Upper lobe of left lung (tissue), 6 donors: ENCODE measurements around the gene CLNK. TPM values are rescaled to one million over a fixed set of nuclear protein-coding genes. Genes with fewer than 3 reads are reported as not detected.

ENCODE experiments used
- ATAC-seq, 2 donors: fragments of 200-7000 bp; cut with Tn5 transposase; one replicate each; pipeline ENCODE4 v1.9.1; 2022; ENCODE audit warnings: mild to moderate bottlenecking in 2 of 2, moderate library complexity in 2 of 2; ENCODE audit not compliant: low FRiP score in 2 of 2
- DNase-seq, 2 donors: peaks; one replicate each; pipeline ENCODE4 v3.0.0-alpha.2; 2019 to 2020
- H3K27ac ChIP-seq, 4 donors: fragments of 200-600 bp; sonication (generic); one replicate each; pipeline ENCODE4 v1.5.1; 2016 to 2019
- H3K27me3 ChIP-seq, 4 donors: fragments of 200-600 bp; sonication (generic); one replicate each; pipeline ENCODE4 v1.5.1; 2017 to 2019
- H3K36me3 ChIP-seq, 4 donors: fragments of 200-600 bp; sonication (generic); one replicate each; pipeline ENCODE4 v1.5.1; 2016 to 2019
- H3K4me1 ChIP-seq, 4 donors: fragments of 200-600 bp; sonication (generic); one replicate each; pipeline ENCODE4 v1.5.1; 2018 to 2019
- H3K4me3 ChIP-seq, 4 donors: fragments of 200-600 bp; sonication (generic); one replicate each; pipeline ENCODE4 v1.5.1; 2017 to 2019; ENCODE audit warnings: mild to moderate bottlenecking in 2 of 4, moderate library complexity in 1 of 4
- H3K9me3 ChIP-seq, 4 donors: fragments of 200-600 bp; sonication (generic); one replicate each; pipeline ENCODE4 v1.5.1; 2018 to 2019
- EP300 ChIP-seq, 4 donors: sonication (generic); formaldehyde crosslinking; IDR thresholded peaks; one replicate each; pipeline ENCODE4 v1.5.1; 2017; ENCODE audit warnings: antibody characterized with exemption in 4 of 4, control low read depth in 2 of 4
- POLR2A ChIP-seq, 4 donors: fragments of 450-650 bp; IDR thresholded peaks; one replicate each; pipeline ENCODE4 v1.5.1; 2016 to 2017; ENCODE audit warnings: antibody characterized with exemption in 4 of 4, mild to moderate bottlenecking in 2 of 4
- POLR2AphosphoS5 ChIP-seq, 2 donors: sonication (generic); formaldehyde crosslinking; IDR thresholded peaks; one replicate each; pipeline ENCODE4 v1.5.1; 2017; ENCODE audit warnings: antibody characterized with exemption in 2 of 2
- WGBS, 2 donors: methylation state at CpG; one replicate each; pipeline ENCODE4 v1.1.5; 2017 to 2018; 5-methylcytosine and 5-hydroxymethylcytosine counted together
- total RNA-seq, 6 donors: library from RNA; depleted of rRNA in 4 of 6; stranded (reverse); fragments of >200 nt in 4 of 6; gene quantifications; one replicate each; pipeline versions ENCODE4 v1.1.0 to v1.2.1, GENCODE V29; 2016 to 2021
- TF ChIP-seq, protein P1 (sequence below), 6 experiments: fragments of 450-650 bp in 4 of 6; fragments of 200-600 bp in 2 of 6; sonication (generic) in 2 of 6; IDR thresholded peaks; one replicate each; pipeline ENCODE4 v1.5.1; 2016 to 2019; ENCODE audit warnings: antibody characterized with exemption in 6 of 6
- donor health status: DM: no; HTN: no; CAD: no; lungs with moderate emphysema.
- donor health status: DM: no; HTN: yes; CAD: no; lungs with severe emphysema.

The CLNK gene
- total RNA-seq, 6 donors from 2014 or later: 0.14 to 0.69 (median 0.20) TPM; not detected in 3

GRCh38 chr4:10690185-10690907 lies 5.8 kb upstream of the CLNK start:
- ATAC-seq: no peak
- no peak overlapping the region for H3K27ac ChIP-seq
- H3K27me3 ChIP-seq: no peaks in the 10 kb centered on the region
- DNase-seq: no peak
- H3K36me3 ChIP-seq: no peaks in the 10 kb centered on the region
- no peaks in the 10 kb centered on the region for H3K9me3 ChIP-seq
- 76 to 90% methylated on average over 8 of the region's 8 CpGs for WGBS, 2 donors
- TF ChIP-seq EP300 (IDR thresholded peaks at IDR 0.05) (no peak), POLR2AphosphoS5 (IDR thresholded peaks at IDR 0.05) (no peak), POLR2A (IDR thresholded peaks at IDR 0.05) (no peak)
- TF ChIP-seq, protein P1, sequence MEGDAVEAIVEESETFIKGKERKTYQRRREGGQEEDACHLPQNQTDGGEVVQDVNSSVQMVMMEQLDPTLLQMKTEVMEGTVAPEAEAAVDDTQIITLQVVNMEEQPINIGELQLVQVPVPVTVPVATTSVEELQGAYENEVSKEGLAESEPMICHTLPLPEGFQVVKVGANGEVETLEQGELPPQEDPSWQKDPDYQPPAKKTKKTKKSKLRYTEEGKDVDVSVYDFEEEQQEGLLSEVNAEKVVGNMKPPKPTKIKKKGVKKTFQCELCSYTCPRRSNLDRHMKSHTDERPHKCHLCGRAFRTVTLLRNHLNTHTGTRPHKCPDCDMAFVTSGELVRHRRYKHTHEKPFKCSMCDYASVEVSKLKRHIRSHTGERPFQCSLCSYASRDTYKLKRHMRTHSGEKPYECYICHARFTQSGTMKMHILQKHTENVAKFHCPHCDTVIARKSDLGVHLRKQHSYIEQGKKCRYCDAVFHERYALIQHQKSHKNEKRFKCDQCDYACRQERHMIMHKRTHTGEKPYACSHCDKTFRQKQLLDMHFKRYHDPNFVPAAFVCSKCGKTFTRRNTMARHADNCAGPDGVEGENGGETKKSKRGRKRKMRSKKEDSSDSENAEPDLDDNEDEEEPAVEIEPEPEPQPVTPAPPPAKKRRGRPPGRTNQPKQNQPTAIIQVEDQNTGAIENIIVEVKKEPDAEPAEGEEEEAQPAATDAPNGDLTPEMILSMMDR (IDR thresholded peaks at IDR 0.05): no peak
- no peaks in the 10 kb centered on the region for H3K4me1 ChIP-seq
- H3K4me3 ChIP-seq: no peak overlapping the region

DNA sequence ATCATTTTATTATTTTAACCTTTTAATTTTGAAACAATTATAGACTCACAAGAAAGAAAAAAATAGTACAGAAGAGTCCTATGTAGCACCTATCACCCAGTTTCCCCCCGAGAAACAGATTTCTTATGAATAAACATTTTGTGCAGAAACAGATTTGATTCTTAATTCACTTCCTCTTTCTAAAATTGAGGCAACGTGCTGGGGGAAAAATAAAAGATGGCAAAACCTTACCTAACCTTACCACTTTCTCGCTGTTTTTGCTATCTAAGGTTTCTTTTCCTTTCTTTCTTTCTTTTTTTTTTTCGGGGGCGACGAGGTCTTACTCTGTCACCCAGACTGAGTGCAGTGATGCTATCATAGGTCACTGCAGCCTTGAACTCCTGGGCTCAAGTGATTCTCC lies 4.3 kb upstream of the CLNK start:
- H3K27ac ChIP-seq: no peak overlapping the region
- ATAC-seq (no peak), DNase-seq (no peak)
- 71 to 77% methylated on average over 6 of the region's 6 CpGs for WGBS, 2 donors
- H3K27me3 ChIP-seq: no peaks in the 10 kb centered on the region
- H3K4me3 ChIP-seq: no peak overlapping the region
- no peaks in the 10 kb centered on the region for H3K9me3 ChIP-seq
- no peaks in the 10 kb centered on the region for H3K4me1 ChIP-seq
- no peaks in the 10 kb centered on the region for H3K36me3 ChIP-seq
- TF ChIP-seq POLR2AphosphoS5 (IDR thresholded peaks at IDR 0.05) (no peak), POLR2A (IDR thresholded peaks at IDR 0.05) (no peak), EP300 (IDR thresholded peaks at IDR 0.05) (no peak)
- TF ChIP-seq, protein P1 (IDR thresholded peaks at IDR 0.05): no peak

DNA sequence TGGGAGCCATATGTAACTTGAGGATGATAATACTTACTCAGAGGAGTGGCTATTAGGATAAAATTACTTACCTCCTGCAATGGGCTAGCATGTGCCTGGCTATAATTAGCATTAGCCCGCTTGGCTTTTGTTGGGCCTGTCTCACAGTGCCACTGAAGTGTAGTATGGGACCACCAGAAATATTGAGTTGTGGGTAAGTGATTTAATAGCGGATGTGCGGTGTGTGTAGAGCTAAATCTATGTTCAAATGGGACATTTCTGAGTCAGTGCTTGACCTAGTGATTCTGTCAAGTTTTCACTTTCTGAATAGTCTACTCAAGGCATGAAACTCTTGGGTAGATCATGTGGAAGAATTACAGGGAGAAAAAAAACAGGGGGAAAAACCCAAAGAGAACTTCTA lies 3.5 kb upstream of the CLNK start:
- no peak overlapping the region for H3K4me3 ChIP-seq
- DNase-seq (no peak), ATAC-seq (no peak)
- TF ChIP-seq POLR2A (IDR thresholded peaks at IDR 0.05): no peak
- WGBS, 2 donors: 87 to 98% methylated on average over 3 of the region's 3 CpGs
- no peak overlapping the region for H3K27ac ChIP-seq
- H3K4me1 ChIP-seq: no peaks in the 10 kb centered on the region
- no peaks in the 10 kb centered on the region for H3K27me3 ChIP-seq
- no peaks in the 10 kb centered on the region for H3K36me3 ChIP-seq
- no peaks in the 10 kb centered on the region for H3K9me3 ChIP-seq

- Histone ChIP-seq H3K27ac (no peak overlapping the region), H3K4me3 (no peak overlapping the region), H3K4me1 (no peaks in the 10 kb centered on the region), H3K27me3 (no peaks in the 10 kb centered on the region), H3K36me3 (no peaks in the 10 kb centered on the region), H3K9me3 (no peaks in the 10 kb centered on the region)
- ATAC-seq: no peak
- DNase-seq: no peak
- WGBS, 2 donors: 80 to 86% methylated on average over 5 of the region's 5 CpGs
- no peak for TF ChIP-seq POLR2A (IDR thresholded peaks at IDR 0.05)
- TF ChIP-seq, protein P1 (IDR thresholded peaks at IDR 0.05): no peak
- TF ChIP-seq POLR2AphosphoS5 (IDR thresholded peaks at IDR 0.05): no peak
- TF ChIP-seq EP300 (IDR thresholded peaks at IDR 0.05): no peak
Measured at GRCh38 chr4:10687526-10687925, 3.0 kb upstream of the CLNK start.

DNA sequence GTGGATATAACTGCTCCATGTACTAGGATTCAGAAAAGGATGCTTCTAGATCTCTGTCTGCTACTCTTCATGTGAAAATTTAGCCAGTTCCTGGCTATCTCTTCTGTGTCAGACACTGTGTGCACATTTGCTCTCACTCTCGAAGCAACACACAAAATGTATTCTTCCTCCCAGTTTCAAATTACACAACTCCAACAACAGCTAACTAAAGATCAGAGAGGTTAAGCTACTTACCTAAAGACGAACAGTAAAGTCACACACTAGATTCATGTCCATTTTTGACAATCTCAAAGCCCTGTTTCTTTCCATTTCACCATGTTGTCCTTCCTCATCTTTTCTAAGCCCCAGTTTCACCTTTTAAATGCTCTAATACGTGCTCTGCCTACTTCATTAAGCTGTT lies 2.2 kb downstream of the CLNK start:
- H3K4me1 ChIP-seq: no peaks in the 10 kb centered on the region
- no peak for TF ChIP-seq EP300 (IDR thresholded peaks at IDR 0.05)
- no peak for TF ChIP-seq POLR2A (IDR thresholded peaks at IDR 0.05)
- TF ChIP-seq POLR2AphosphoS5 (IDR thresholded peaks at IDR 0.05): no peak
- TF ChIP-seq, protein P1 (IDR thresholded peaks at IDR 0.05): no peak
- H3K27me3 ChIP-seq: no peaks in the 10 kb centered on the region
- ATAC-seq (no peak), DNase-seq (no peak)
- no peaks in the 10 kb centered on the region for H3K36me3 ChIP-seq
- H3K27ac ChIP-seq: no peak overlapping the region
- 86 to 91% methylated on average over 3 of the region's 3 CpGs for WGBS, 2 donors
- H3K9me3 ChIP-seq: no peaks in the 10 kb centered on the region
- no peak overlapping the region for H3K4me3 ChIP-seq
